ENCODE data around the gene PDE11A.

Gene PDE11A

DNA sequence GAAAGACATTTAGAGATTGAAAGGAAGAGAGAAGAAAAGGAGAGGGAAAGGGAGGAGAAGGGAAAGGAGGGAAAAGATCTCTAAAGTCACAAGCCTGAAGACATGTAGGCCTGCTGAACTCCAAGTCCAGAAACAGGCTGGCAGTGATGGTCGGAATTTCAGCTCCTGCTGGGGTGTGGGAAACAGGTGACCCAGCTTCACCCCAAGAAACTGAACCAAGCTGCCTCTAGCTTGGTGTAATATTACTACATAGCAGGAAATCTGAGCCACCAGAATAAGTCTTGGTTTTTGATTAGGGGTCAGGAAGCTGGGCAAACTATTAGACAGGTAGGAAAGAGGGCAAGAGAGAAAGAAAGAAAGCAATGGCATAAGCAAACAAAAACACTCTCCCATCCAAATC is 185.8 kb downstream of the PDE11A start:
- TF ChIP-seq, protein P1, sequence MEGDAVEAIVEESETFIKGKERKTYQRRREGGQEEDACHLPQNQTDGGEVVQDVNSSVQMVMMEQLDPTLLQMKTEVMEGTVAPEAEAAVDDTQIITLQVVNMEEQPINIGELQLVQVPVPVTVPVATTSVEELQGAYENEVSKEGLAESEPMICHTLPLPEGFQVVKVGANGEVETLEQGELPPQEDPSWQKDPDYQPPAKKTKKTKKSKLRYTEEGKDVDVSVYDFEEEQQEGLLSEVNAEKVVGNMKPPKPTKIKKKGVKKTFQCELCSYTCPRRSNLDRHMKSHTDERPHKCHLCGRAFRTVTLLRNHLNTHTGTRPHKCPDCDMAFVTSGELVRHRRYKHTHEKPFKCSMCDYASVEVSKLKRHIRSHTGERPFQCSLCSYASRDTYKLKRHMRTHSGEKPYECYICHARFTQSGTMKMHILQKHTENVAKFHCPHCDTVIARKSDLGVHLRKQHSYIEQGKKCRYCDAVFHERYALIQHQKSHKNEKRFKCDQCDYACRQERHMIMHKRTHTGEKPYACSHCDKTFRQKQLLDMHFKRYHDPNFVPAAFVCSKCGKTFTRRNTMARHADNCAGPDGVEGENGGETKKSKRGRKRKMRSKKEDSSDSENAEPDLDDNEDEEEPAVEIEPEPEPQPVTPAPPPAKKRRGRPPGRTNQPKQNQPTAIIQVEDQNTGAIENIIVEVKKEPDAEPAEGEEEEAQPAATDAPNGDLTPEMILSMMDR (IDR thresholded peaks at IDR 0.05; ENCODE audit: low read depth, low read length) = no peak
- no peak for DNase-seq (ENCODE audit: low read depth, low spot score)
- in situ Hi-C loops (cut with HindIII; ENCODE audit: low sequenced_read_pairs) = no loop called here
- no peak overlapping the region for H3K4me3 ChIP-seq (ENCODE audit: low read depth, low read length)

DNA sequence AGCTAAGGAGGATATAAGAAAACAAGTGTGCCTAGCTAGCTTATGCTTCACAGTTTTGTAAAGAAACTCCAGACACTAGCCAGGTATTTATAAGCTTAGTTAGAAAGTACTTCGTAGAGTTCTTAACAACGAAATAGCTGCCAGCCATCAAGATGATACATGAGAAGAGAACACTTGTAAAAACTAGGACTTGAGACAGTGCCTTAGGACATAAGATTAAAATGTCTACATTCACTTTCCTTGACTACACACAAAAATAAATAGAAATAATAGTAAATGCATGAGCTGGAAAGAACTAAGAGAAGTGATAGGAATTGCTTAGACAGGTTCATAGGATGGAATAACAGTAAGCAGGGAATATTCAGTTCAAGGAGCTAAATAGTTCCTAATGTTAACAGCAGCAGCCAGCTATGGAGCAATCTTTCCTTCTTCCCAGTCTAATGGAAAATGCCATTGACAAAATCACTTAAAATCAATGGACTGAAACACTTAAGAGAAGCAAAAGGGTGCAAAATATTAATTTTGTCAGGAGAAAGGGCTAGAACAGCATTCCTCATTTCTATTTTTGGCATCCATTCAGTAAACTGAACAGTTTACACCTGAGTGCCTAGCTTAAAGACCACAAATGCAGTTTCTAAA is 186.6 kb downstream of the PDE11A start:
- no peak overlapping the region for H3K4me3 ChIP-seq (ENCODE audit: low read depth, low read length)
- in situ Hi-C loops (cut with HindIII; ENCODE audit: low sequenced_read_pairs) = no loop called here
- no peak for DNase-seq (ENCODE audit: low read depth, low spot score)
- TF ChIP-seq, protein P1 (IDR thresholded peaks at IDR 0.05; ENCODE audit: low read depth, low read length) = no peak

DNA sequence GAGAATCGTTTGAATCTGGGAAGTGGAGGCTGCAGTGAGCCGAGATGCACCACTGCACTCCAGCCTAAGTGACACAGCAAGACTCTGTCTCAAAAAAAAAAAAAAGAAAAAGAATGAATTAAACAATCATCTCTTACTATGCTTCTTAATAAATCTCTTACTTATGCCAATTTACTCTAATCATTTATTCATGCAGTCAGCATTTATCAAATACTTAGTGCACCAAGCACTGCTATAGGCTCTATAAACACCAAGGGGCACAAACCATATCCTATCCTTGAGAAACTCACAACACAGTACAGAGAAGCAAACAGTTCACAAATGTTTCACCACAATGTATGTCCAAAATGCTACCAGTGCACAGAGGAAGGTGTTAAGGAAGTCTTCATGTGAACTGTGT is 189.4 kb downstream of the PDE11A start:
- DNase-seq (ENCODE audit: low read depth, low spot score) = no peak
- no peak overlapping the region for H3K4me3 ChIP-seq (ENCODE audit: low read depth, low read length)
- TF ChIP-seq, protein P1 (IDR thresholded peaks at IDR 0.05; ENCODE audit: low read depth, low read length) = no peak
- in situ Hi-C loops (cut with HindIII; ENCODE audit: low sequenced_read_pairs) = no loop called here

- TF ChIP-seq, protein P1 (IDR thresholded peaks at IDR 0.05; ENCODE audit: low read depth, low read length) = no peak
- DNase-seq (ENCODE audit: low read depth, low spot score) = no peak
- in situ Hi-C loops (cut with HindIII; ENCODE audit: low sequenced_read_pairs) = no loop called here
- H3K4me3 ChIP-seq (ENCODE audit: low read depth, low read length) = no peak overlapping the region
Observed at GRCh38 chr2:177882501-177882900, 190.1 kb downstream of the PDE11A start.

DNA sequence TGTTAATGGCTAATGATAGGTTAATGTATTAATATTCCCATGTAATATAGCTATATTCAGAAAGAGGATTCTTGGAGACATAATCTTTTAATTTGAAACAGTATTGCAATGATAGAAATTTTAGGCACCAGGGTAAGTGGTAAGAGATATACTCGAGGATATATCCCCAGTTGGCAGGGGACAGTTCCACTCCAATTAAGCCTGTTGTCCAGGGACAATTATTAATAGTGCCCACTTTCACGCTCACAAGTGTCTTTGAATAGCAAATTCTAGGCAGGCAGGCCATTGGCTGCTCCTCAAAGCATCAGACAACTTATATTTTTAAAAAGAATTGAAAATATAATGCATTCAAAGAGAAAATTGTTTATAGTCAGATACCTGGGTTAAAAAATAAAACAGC is 190.7 kb downstream of the PDE11A start:
- in situ Hi-C loops (cut with HindIII; ENCODE audit: low sequenced_read_pairs) = no loop called here
- H3K4me3 ChIP-seq (ENCODE audit: low read depth, low read length) = no peak overlapping the region
- TF ChIP-seq, protein P1 (IDR thresholded peaks at IDR 0.05; ENCODE audit: low read depth, low read length) = no peak
- DNase-seq (ENCODE audit: low read depth, low spot score) = no peak

GRCh38 chr2:177881008-177881747 is 191.4 kb downstream of the PDE11A start:
- in situ Hi-C loops (cut with HindIII; ENCODE audit: low sequenced_read_pairs) = no loop called here
- DNase-seq (ENCODE audit: low read depth, low spot score) = no peak
- TF ChIP-seq, protein P1 (IDR thresholded peaks at IDR 0.05; ENCODE audit: low read depth, low read length) = no peak
- no peak overlapping the region for H3K4me3 ChIP-seq (ENCODE audit: low read depth, low read length)

All from astrocyte of the spinal cord (primary cell).